Stimulated activated CD4-positive, alpha-beta T cell treated with anti-CD3 and anti-CD28 coated beads, TNF-alpha, amount 100 ng/mL, for 24 hours (primary cell): ENCODE measurements around the gene GTPBP2.
A peak's percentile ranks its signal among the peaks of the same experiment; 100 is the strongest.

Experiments used
- DNase-seq, 3 experiments: peaks; one replicate each; pipeline ENCODE4 v3.0.0-alpha.2; 2020; ENCODE audit warnings: low read depth in 3 of 3

GTPBP2 gene

GRCh38 chr6:43575772-43576551 is 53.1 kb downstream of the GTPBP2 start, which contains the start of the genes POLH and XPO5:
Gene POLH, plus strand, starts transcription at chr6:43576185. Its CDS starts 6,135 bp downstream, at chr6:43582320.
Gene XPO5, minus strand, starts transcription at chr6:43576038. Its CDS starts 174 bp downstream, at chr6:43575864.
- peak; percentile 84 to 91 (median 84) for DNase-seq

- DNase-seq, result no peak
Observed at GRCh38 chr6:43575105-43575771, 53.8 kb downstream of the GTPBP2 start.

GRCh38 chr6:43572015-43572414 is 57.0 kb downstream of the GTPBP2 start:
- no peak for DNase-seq

GRCh38 chr6:43570876-43571441 is 58.1 kb downstream of the GTPBP2 start:
- DNase-seq, result no peak
